GM12878 (cell line): ENCODE measurements around the gene TBC1D10A. TPM values are rescaled to one million over a fixed set of nuclear protein-coding genes. Genes with fewer than 3 reads are reported as not detected.

Source experiments
- polyA plus RNA-seq, 11 experiments: library from polyadenylated mRNA; depleted of rRNA in 4 of 11; unstranded in 6 of 11; stranded (reverse) in 5 of 11; fragments of >200 nt; fragmentation: Nextera tagmentation in 4 of 11; fragmentation: Illumina TruSeq in 1 of 11; extraction: Ambion mirVana in 4 of 11; extraction: Trizol in 1 of 11; gene quantifications; 1 replicate in 1 of 11; 2 replicates in 10 of 11; pipeline versions ENCODE4 v1.2.1 to v1.2.3, GENCODE V29; 2011 to 2016; ENCODE audit warnings: inconsistent platforms in 2 of 11, missing spikeins in 2 of 11, low read depth in 1 of 11
- total RNA-seq, 4 experiments: library from RNA; depleted of rRNA in 3 of 4; stranded (reverse); fragments of >200 nt in 3 of 4; fragmentation: Illumina TruSeq in 1 of 4; extraction: Trizol in 1 of 4; gene quantifications; 2 replicates each; pipeline versions ENCODE4 v1.2.1 to v1.2.3, GENCODE V29; 2013 to 2021

Gene TBC1D10A
- total and polyA plus RNA-seq, 10 of the 15 experiments (the other 5 are each of a cell fraction or from before 2014, with no cell fraction given) = 0.27 to 25.7 (median 15.3) TPM

Other genes with a start within 250 kb of the TBC1D10A start
Only the 7 nearest of the 13 such genes appear.
- 0.98 and 1.0 TPM in 2 replicates for gene LIF, start 80.2 kb downstream of the TBC1D10A start, total RNA-seq (2014; rRNA removed)
- 0.63 and 0.83 TPM in 2 replicates for gene LIF, start 80.2 kb downstream of the TBC1D10A start, total RNA-seq (2014; rRNA removed; fragmentation: Illumina TruSeq; extraction: Trizol)
- 1.9 and 2.3 TPM in 2 replicates for gene LIF, start 80.2 kb downstream of the TBC1D10A start, total RNA-seq (2021)
- gene LIF, start 80.2 kb downstream of the TBC1D10A start, polyA plus RNA-seq (2011; rRNA removed) = 1.9 and 3.4 TPM in 2 replicates
- 0.49 and 0.84 TPM in 2 replicates for gene LIF, start 80.2 kb downstream of the TBC1D10A start, polyA plus RNA-seq (2014; fragmentation: Illumina TruSeq; extraction: Trizol)
- under 1 TPM; 0.05 to 0.09 TPM for gene LIF, start 80.2 kb downstream of the TBC1D10A start, polyA plus RNA-seq (2014; fragmentation: Nextera tagmentation; extraction: Ambion mirVana)
- gene LIF, start 80.2 kb downstream of the TBC1D10A start, polyA plus RNA-seq (2014; rRNA removed) = 1.6 and 2.4 TPM in 2 replicates
- gene LIF, start 80.2 kb downstream of the TBC1D10A start, polyA plus RNA-seq (2016; fragmentation: Nextera tagmentation; extraction: Ambion mirVana) = 1 to 10 TPM in 1 of 2 experiments, under 1 TPM in 1; 0.92 to 1.3 TPM
- 0.93 and 1.4 TPM in 2 replicates for gene OSM, start 60.1 kb downstream of the TBC1D10A start, total RNA-seq (2014; rRNA removed)
- gene OSM, start 60.1 kb downstream of the TBC1D10A start, total RNA-seq (2014; rRNA removed; fragmentation: Illumina TruSeq; extraction: Trizol) = 0.45 and 0.51 TPM in 2 replicates
- gene OSM, start 60.1 kb downstream of the TBC1D10A start, total RNA-seq (2021) = 1.1 and 1.2 TPM in 2 replicates
- gene OSM, start 60.1 kb downstream of the TBC1D10A start, polyA plus RNA-seq (2011; rRNA removed) = 0.13 and 0.29 TPM in 2 replicates
- 0.21 TPM in 1 of 2 replicates, not detected in the other for gene OSM, start 60.1 kb downstream of the TBC1D10A start, polyA plus RNA-seq (2014; fragmentation: Illumina TruSeq; extraction: Trizol)
- under 1 TPM; 0.06 to 0.15 TPM for gene OSM, start 60.1 kb downstream of the TBC1D10A start, polyA plus RNA-seq (2014; fragmentation: Nextera tagmentation; extraction: Ambion mirVana)
- 0.79 TPM in 2 replicates for gene OSM, start 60.1 kb downstream of the TBC1D10A start, polyA plus RNA-seq (2014; rRNA removed)
- 1 to 10 TPM in 1 of 2 experiments, under 1 TPM in 1; 0.72 to 1.4 TPM for gene OSM, start 60.1 kb downstream of the TBC1D10A start, polyA plus RNA-seq (2016; fragmentation: Nextera tagmentation; extraction: Ambion mirVana)
- gene CASTOR1, start 37.4 kb downstream of the TBC1D10A start, total RNA-seq (2014; rRNA removed) = 5.3 and 5.9 TPM in 2 replicates
- gene CASTOR1, start 37.4 kb downstream of the TBC1D10A start, total RNA-seq (2014; rRNA removed; fragmentation: Illumina TruSeq; extraction: Trizol) = 1.2 and 2.4 TPM in 2 replicates
- 6.0 and 9.1 TPM in 2 replicates for gene CASTOR1, start 37.4 kb downstream of the TBC1D10A start, total RNA-seq (2021)
- gene CASTOR1, start 37.4 kb downstream of the TBC1D10A start, polyA plus RNA-seq (2011; rRNA removed) = 0.65 and 1.6 TPM in 2 replicates
- 0.25 and 1.9 TPM in 2 replicates for gene CASTOR1, start 37.4 kb downstream of the TBC1D10A start, polyA plus RNA-seq (2014; fragmentation: Illumina TruSeq; extraction: Trizol)
- gene CASTOR1, start 37.4 kb downstream of the TBC1D10A start, polyA plus RNA-seq (2014; fragmentation: Nextera tagmentation; extraction: Ambion mirVana) = 1 to 10 TPM in 1 of 2 experiments, under 1 TPM in 1; 0.31 to 1.2 TPM
- 5.5 and 6.3 TPM in 2 replicates for gene CASTOR1, start 37.4 kb downstream of the TBC1D10A start, polyA plus RNA-seq (2014; rRNA removed)
- 1 to 10 TPM; 4.2 to 5.3 TPM for gene CASTOR1, start 37.4 kb downstream of the TBC1D10A start, polyA plus RNA-seq (2016; fragmentation: Nextera tagmentation; extraction: Ambion mirVana)
- 47.1 and 56.1 TPM in 2 replicates for gene SF3A1, start 30.0 kb upstream of the TBC1D10A start, total RNA-seq (2014; rRNA removed)
- 14.9 and 16.9 TPM in 2 replicates for gene SF3A1, start 30.0 kb upstream of the TBC1D10A start, total RNA-seq (2014; rRNA removed; fragmentation: Illumina TruSeq; extraction: Trizol)
- gene SF3A1, start 30.0 kb upstream of the TBC1D10A start, total RNA-seq (2021) = 222 and 239 TPM in 2 replicates
- 7.8 and 28.1 TPM in 2 replicates for gene SF3A1, start 30.0 kb upstream of the TBC1D10A start, polyA plus RNA-seq (2011; rRNA removed)
- gene SF3A1, start 30.0 kb upstream of the TBC1D10A start, polyA plus RNA-seq (2014; fragmentation: Illumina TruSeq; extraction: Trizol) = 44.7 and 78.9 TPM in 2 replicates
- gene SF3A1, start 30.0 kb upstream of the TBC1D10A start, polyA plus RNA-seq (2014; fragmentation: Nextera tagmentation; extraction: Ambion mirVana) = 10 to 100 TPM; 10.4 to 13.4 TPM
- 35.8 and 63.6 TPM in 2 replicates for gene SF3A1, start 30.0 kb upstream of the TBC1D10A start, polyA plus RNA-seq (2014; rRNA removed)
- gene SF3A1, start 30.0 kb upstream of the TBC1D10A start, polyA plus RNA-seq (2016; fragmentation: Nextera tagmentation; extraction: Ambion mirVana) = 100 to 1,000 TPM; 170 to 190 TPM
- 2.0 and 2.7 TPM in 2 replicates for gene CCDC157, start 30.1 kb upstream of the TBC1D10A start, total RNA-seq (2014; rRNA removed)
- gene CCDC157, start 30.1 kb upstream of the TBC1D10A start, total RNA-seq (2014; rRNA removed; fragmentation: Illumina TruSeq; extraction: Trizol) = 0.37 and 0.72 TPM in 2 replicates
- 1.4 and 1.5 TPM in 2 replicates for gene CCDC157, start 30.1 kb upstream of the TBC1D10A start, total RNA-seq (2021)
- gene CCDC157, start 30.1 kb upstream of the TBC1D10A start, polyA plus RNA-seq (2011; rRNA removed) = 0.40 and 1.0 TPM in 2 replicates
- 0.08 and 0.81 TPM in 2 replicates for gene CCDC157, start 30.1 kb upstream of the TBC1D10A start, polyA plus RNA-seq (2014; fragmentation: Illumina TruSeq; extraction: Trizol)
- gene CCDC157, start 30.1 kb upstream of the TBC1D10A start, polyA plus RNA-seq (2014; fragmentation: Nextera tagmentation; extraction: Ambion mirVana) = under 1 TPM; 0.10 to 0.46 TPM
- gene CCDC157, start 30.1 kb upstream of the TBC1D10A start, polyA plus RNA-seq (2014; rRNA removed) = 2.0 and 2.8 TPM in 2 replicates
- 1 to 10 TPM; 1.9 to 2.8 TPM for gene CCDC157, start 30.1 kb upstream of the TBC1D10A start, polyA plus RNA-seq (2016; fragmentation: Nextera tagmentation; extraction: Ambion mirVana)
- gene RNF215, start 60.5 kb upstream of the TBC1D10A start, total RNA-seq (2014; rRNA removed) = 3.7 and 6.6 TPM in 2 replicates
- gene RNF215, start 60.5 kb upstream of the TBC1D10A start, total RNA-seq (2014; rRNA removed; fragmentation: Illumina TruSeq; extraction: Trizol) = 2.1 and 3.0 TPM in 2 replicates
- 6.9 and 7.6 TPM in 2 replicates for gene RNF215, start 60.5 kb upstream of the TBC1D10A start, total RNA-seq (2021)
- gene RNF215, start 60.5 kb upstream of the TBC1D10A start, polyA plus RNA-seq (2011; rRNA removed) = 2.9 and 3.6 TPM in 2 replicates
- gene RNF215, start 60.5 kb upstream of the TBC1D10A start, polyA plus RNA-seq (2014; fragmentation: Illumina TruSeq; extraction: Trizol) = 0.43 and 1.5 TPM in 2 replicates
- under 1 TPM in 1 of 2 experiments, not detected in 1; 0.31 TPM for gene RNF215, start 60.5 kb upstream of the TBC1D10A start, polyA plus RNA-seq (2014; fragmentation: Nextera tagmentation; extraction: Ambion mirVana)
- 3.4 and 4.7 TPM in 2 replicates for gene RNF215, start 60.5 kb upstream of the TBC1D10A start, polyA plus RNA-seq (2014; rRNA removed)
- under 1 TPM; 0.32 to 0.76 TPM for gene RNF215, start 60.5 kb upstream of the TBC1D10A start, polyA plus RNA-seq (2016; fragmentation: Nextera tagmentation; extraction: Ambion mirVana)
- gene SEC14L2, start 70.1 kb upstream of the TBC1D10A start, total RNA-seq (2014; rRNA removed) = 0.28 and 0.76 TPM in 2 replicates
- gene SEC14L2, start 70.1 kb upstream of the TBC1D10A start, total RNA-seq (2014; rRNA removed; fragmentation: Illumina TruSeq; extraction: Trizol) = 0.28 and 0.45 TPM in 2 replicates
- 0.51 and 1.0 TPM in 2 replicates for gene SEC14L2, start 70.1 kb upstream of the TBC1D10A start, total RNA-seq (2021)
- gene SEC14L2, start 70.1 kb upstream of the TBC1D10A start, polyA plus RNA-seq (2011; rRNA removed) = 0.75 and 0.99 TPM in 2 replicates
- 0.31 TPM in 1 of 2 replicates, not detected in the other for gene SEC14L2, start 70.1 kb upstream of the TBC1D10A start, polyA plus RNA-seq (2014; fragmentation: Illumina TruSeq; extraction: Trizol)
- under 1 TPM; 0.08 to 0.11 TPM for gene SEC14L2, start 70.1 kb upstream of the TBC1D10A start, polyA plus RNA-seq (2014; fragmentation: Nextera tagmentation; extraction: Ambion mirVana)
- gene SEC14L2, start 70.1 kb upstream of the TBC1D10A start, polyA plus RNA-seq (2014; rRNA removed) = 0.51 and 0.77 TPM in 2 replicates
- 1 to 10 TPM; 2.0 to 4.0 TPM for gene SEC14L2, start 70.1 kb upstream of the TBC1D10A start, polyA plus RNA-seq (2016; fragmentation: Nextera tagmentation; extraction: Ambion mirVana)